IPS-18c (cell line): ENCODE results near the gene MPPED2.

ENCODE experiments used
- H3K4me3 ChIP-seq: 2 replicates; pipeline ENCODE4 v1.7.0; 2013; ENCODE audit warnings: low read depth, mild to moderate bottlenecking, low read length, moderate library complexity; ENCODE audit not compliant: insufficient read depth
- H3K9me3 ChIP-seq: one replicate; pipeline ENCODE4 v1.6.1; 2013; ENCODE audit warnings: mild to moderate bottlenecking, low read length, moderate library complexity; ENCODE audit not compliant: control insufficient read depth, insufficient read depth

MPPED2 gene

GRCh38 chr11:30553521-30554110 lies 32.5 kb downstream of the MPPED2 start:
- Histone ChIP-seq H3K4me3 (no peak overlapping the region), H3K9me3 (no peaks in the 10 kb centered on the region)

- no peak overlapping the region for H3K4me3 ChIP-seq
- H3K9me3 ChIP-seq: no peaks in the 10 kb centered on the region
These were observed 33.3 kb downstream of the MPPED2 start for GRCh38 chr11:30552839-30553238.

- Histone ChIP-seq H3K4me3 (no peak overlapping the region), H3K9me3 (no peaks in the 10 kb centered on the region)
These were observed 36.1 kb downstream of the MPPED2 start for GRCh38 chr11:30550022-30550542.

GRCh38 chr11:30549565-30549964 lies 36.6 kb downstream of the MPPED2 start:
- no peak overlapping the region for H3K4me3 ChIP-seq
- H3K9me3 ChIP-seq: no peaks in the 10 kb centered on the region

- H3K4me3 ChIP-seq: no peak overlapping the region
These were observed 39.8 kb downstream of the MPPED2 start for GRCh38 chr11:30546334-30546733.

GRCh38 chr11:30545507-30545906 lies 40.6 kb downstream of the MPPED2 start:
- no peak overlapping the region for H3K4me3 ChIP-seq
- H3K9me3 ChIP-seq: no peaks in the 10 kb centered on the region

More at GRCh38 chr11:30546334-30546733, 39.8 kb downstream of the MPPED2 start:
- no peaks in the 10 kb centered on the region for H3K9me3 ChIP-seq

GRCh38 chr11:30543066-30543465 lies 43.1 kb downstream of the MPPED2 start:
- Histone ChIP-seq H3K9me3 (no peaks in the 10 kb centered on the region), H3K4me3 (no peak overlapping the region)

- Histone ChIP-seq H3K4me3 (no peak overlapping the region), H3K9me3 (no peaks in the 10 kb centered on the region)
These were observed 45.4 kb downstream of the MPPED2 start for GRCh38 chr11:30540781-30541180.

GRCh38 chr11:30538251-30538650 lies 47.9 kb downstream of the MPPED2 start:
- no peaks in the 10 kb centered on the region for H3K9me3 ChIP-seq
- no peak overlapping the region for H3K4me3 ChIP-seq

- no peak overlapping the region for H3K4me3 ChIP-seq
- H3K9me3 ChIP-seq: peaks cover 2% of the 10 kb centered on the region
These were observed 50.3 kb downstream of the MPPED2 start for GRCh38 chr11:30535818-30536217.

- H3K4me3 ChIP-seq: no peak overlapping the region
- H3K9me3 ChIP-seq: peaks cover 2% of the 10 kb centered on the region
These were observed 52.7 kb downstream of the MPPED2 start for GRCh38 chr11:30533445-30533947.

- H3K4me3 ChIP-seq: no peak overlapping the region
- peaks cover 2% of the 10 kb centered on the region for H3K9me3 ChIP-seq
These were observed 58.6 kb downstream of the MPPED2 start for GRCh38 chr11:30527566-30527965.

- Histone ChIP-seq H3K4me3 (no peak overlapping the region), H3K9me3 (peaks cover 2% of the 10 kb centered on the region)
These were observed 59.6 kb downstream of the MPPED2 start for GRCh38 chr11:30526558-30526957.

- Histone ChIP-seq H3K9me3 (no peaks in the 10 kb centered on the region), H3K4me3 (no peak overlapping the region)
These were observed 63.5 kb downstream of the MPPED2 start for GRCh38 chr11:30522536-30523243.

- Histone ChIP-seq H3K9me3 (no peaks in the 10 kb centered on the region), H3K4me3 (no peak overlapping the region)
These were observed 64.7 kb downstream of the MPPED2 start for GRCh38 chr11:30521297-30522071.

- H3K4me3 ChIP-seq: no peak overlapping the region
- H3K9me3 ChIP-seq: no peaks in the 10 kb centered on the region
These were observed 73.1 kb downstream of the MPPED2 start for GRCh38 chr11:30513087-30513486.

GRCh38 chr11:30511408-30511807 lies 74.7 kb downstream of the MPPED2 start:
- no peak overlapping the region for H3K4me3 ChIP-seq
- no peaks in the 10 kb centered on the region for H3K9me3 ChIP-seq

- Histone ChIP-seq H3K9me3 (no peaks in the 10 kb centered on the region), H3K4me3 (no peak overlapping the region)
These were observed 75.4 kb downstream of the MPPED2 start for GRCh38 chr11:30510750-30511149.
